NCI-H1105 treated with DMSO at 0.1 percent for 48 hours (cell line): ENCODE measurements around the gene TEAD1.

Experiments used
- DNase-seq: peaks from one replicate; lab custom pipeline; 2025; lab: John Stamatoyannopoulos, UW

The TEAD1 gene

GRCh38 chr11:12986194-12986898 is 312.1 kb downstream of the TEAD1 start:
- DNase-seq = no peak

- peak; percentile 43 for DNase-seq
Measured at GRCh38 chr11:12989428-12990161, 315.4 kb downstream of the TEAD1 start.

- no peak for DNase-seq
Measured at GRCh38 chr11:12990162-12990480, 315.9 kb downstream of the TEAD1 start.

GRCh38 chr11:12991426-12991825 is 317.2 kb downstream of the TEAD1 start:
- DNase-seq = peak; percentile 24

GRCh38 chr11:12993626-12994025 is 319.4 kb downstream of the TEAD1 start:
- DNase-seq = no peak
